ENCODE measurements around the gene DNMBP.

The DNMBP gene

GRCh38 chr10:99852481-99853213 lies 157.1 kb downstream of the DNMBP start:
- no peak for DNase-seq
- 67% methylated on average over 3 of the region's 3 CpGs for WGBS (ENCODE audit: insufficient coverage)
- Histone ChIP-seq H3K9me3 (ENCODE audit: control extremely low read depth in 1 of 5, control insufficient read depth in 4 of 5, insufficient read depth in 2 of 5, low read depth in 1 of 5, low read length in 4 of 5) (no peaks in the 10 kb centered on the region), H3K27ac (ENCODE audit: insufficient read depth in 1 of 2, low read depth in 1 of 2, low read length in 2 of 2, poor library complexity in 1 of 2, severe bottlenecking in 2 of 2) (no peak overlapping the region), H3K36me3 (ENCODE audit: control insufficient read depth in 4 of 4, insufficient read depth in 4 of 4, low read length in 3 of 4) (no peaks in the 10 kb centered on the region), H3K27me3 (replicated peaks in 2 of 5; ENCODE audit: control insufficient read depth in 4 of 5, insufficient read depth in 5 of 5, low read length in 4 of 5) (peaks cover 0 to under 1% (median 0%) of the 10 kb centered on the region in 5 experiments), H3K4me3 (ENCODE audit: control insufficient read depth in 1 of 7, extremely low read depth in 1 of 7, insufficient read depth in 4 of 7, low read depth in 2 of 7, low read length in 6 of 7) (no peak overlapping the region), H3K4me1 (ENCODE audit: control extremely low read depth in 1 of 4, control insufficient read depth in 4 of 4, insufficient read depth in 4 of 4, low read length in 3 of 4) (no peaks in the 10 kb centered on the region)
- ChIA-PET CTCF (interaction anchor here (1.2 to 2.1 kb wide), 3 partner anchors 8 to 193 kb away, joined by 3 to 11 read pairs (median 7); no protein-coding TSS in a partner anchor), POLR2A (no interaction called here)

- H3K27ac ChIP-seq (ENCODE audit: insufficient read depth in 1 of 2, low read depth in 1 of 2, low read length in 2 of 2, poor library complexity in 1 of 2, severe bottlenecking in 2 of 2), result no peak overlapping the region
- DNase-seq, result no peak
- H3K4me3 ChIP-seq (ENCODE audit: control insufficient read depth in 1 of 7, extremely low read depth in 1 of 7, insufficient read depth in 4 of 7, low read depth in 2 of 7, low read length in 6 of 7), result no peak overlapping the region
- H3K4me1 ChIP-seq (ENCODE audit: control extremely low read depth in 1 of 4, control insufficient read depth in 4 of 4, insufficient read depth in 4 of 4, low read length in 3 of 4), result peaks cover 0 to under 1% (median 0%) of the 10 kb centered on the region in 4 experiments
- ChIA-PET CTCF (interaction anchor here (2.8 kb wide), 1 partner anchor 194 kb away, joined by 16 read pairs; no protein-coding TSS in a partner anchor), POLR2A (no interaction called here)
- 98% methylated on average over 3 of the region's 3 CpGs for WGBS (ENCODE audit: insufficient coverage)
- H3K9me3 ChIP-seq (ENCODE audit: control extremely low read depth in 1 of 5, control insufficient read depth in 4 of 5, insufficient read depth in 2 of 5, low read depth in 1 of 5, low read length in 4 of 5), result no peaks in the 10 kb centered on the region
- H3K36me3 ChIP-seq (ENCODE audit: control insufficient read depth in 4 of 4, insufficient read depth in 4 of 4, low read length in 3 of 4), result no peaks in the 10 kb centered on the region
- no peaks in the 10 kb centered on the region for H3K27me3 ChIP-seq (replicated peaks in 2 of 5; ENCODE audit: control insufficient read depth in 4 of 5, insufficient read depth in 5 of 5, low read length in 4 of 5)
These were observed 157.9 kb downstream of the DNMBP start for GRCh38 chr10:99851825-99852224.

GRCh38 chr10:99850767-99851340 lies 158.9 kb downstream of the DNMBP start:
- H3K9me3 ChIP-seq (ENCODE audit: control extremely low read depth in 1 of 5, control insufficient read depth in 4 of 5, insufficient read depth in 2 of 5, low read depth in 1 of 5, low read length in 4 of 5), result no peaks in the 10 kb centered on the region
- H3K4me3 ChIP-seq (ENCODE audit: control insufficient read depth in 1 of 7, extremely low read depth in 1 of 7, insufficient read depth in 4 of 7, low read depth in 2 of 7, low read length in 6 of 7), result no peak overlapping the region
- H3K4me1 ChIP-seq (ENCODE audit: control extremely low read depth in 1 of 4, control insufficient read depth in 4 of 4, insufficient read depth in 4 of 4, low read length in 3 of 4), result peaks cover 1 to 10% (median 6%) of the 10 kb centered on the region in 4 experiments
- ChIA-PET CTCF (interaction anchor here (2.6 to 2.8 kb wide), 2 partner anchors 8 to 195 kb away, joined by 10 to 16 read pairs; no protein-coding TSS in a partner anchor), POLR2A (no interaction called here)
- H3K27ac ChIP-seq (ENCODE audit: insufficient read depth in 1 of 2, low read depth in 1 of 2, low read length in 2 of 2, poor library complexity in 1 of 2, severe bottlenecking in 2 of 2), result no peak overlapping the region
- no peak for DNase-seq
- WGBS (ENCODE audit: insufficient coverage), result 93% methylated on average over 5 of the region's 5 CpGs
- H3K36me3 ChIP-seq (ENCODE audit: control insufficient read depth in 4 of 4, insufficient read depth in 4 of 4, low read length in 3 of 4), result no peaks in the 10 kb centered on the region
- H3K27me3 ChIP-seq (replicated peaks in 2 of 5; ENCODE audit: control insufficient read depth in 4 of 5, insufficient read depth in 5 of 5, low read length in 4 of 5), result peaks cover 0 to 3% (median 0%) of the 10 kb centered on the region in 5 experiments

GRCh38 chr10:99850021-99850766 lies 159.6 kb downstream of the DNMBP start:
- Histone ChIP-seq H3K4me1 (ENCODE audit: control extremely low read depth in 1 of 4, control insufficient read depth in 4 of 4, insufficient read depth in 4 of 4, low read length in 3 of 4) (peaks cover 1 to 15% (median 8%) of the 10 kb centered on the region in 4 experiments), H3K27me3 (replicated peaks in 2 of 5; ENCODE audit: control insufficient read depth in 4 of 5, insufficient read depth in 5 of 5, low read length in 4 of 5) (peaks cover 0 to 3% (median 0%) of the 10 kb centered on the region in 5 experiments), H3K9me3 (ENCODE audit: control extremely low read depth in 1 of 5, control insufficient read depth in 4 of 5, insufficient read depth in 2 of 5, low read depth in 1 of 5, low read length in 4 of 5) (no peaks in the 10 kb centered on the region), H3K27ac (ENCODE audit: insufficient read depth in 1 of 2, low read depth in 1 of 2, low read length in 2 of 2, poor library complexity in 1 of 2, severe bottlenecking in 2 of 2) (no peak overlapping the region), H3K36me3 (ENCODE audit: control insufficient read depth in 4 of 4, insufficient read depth in 4 of 4, low read length in 3 of 4) (no peaks in the 10 kb centered on the region), H3K4me3 (ENCODE audit: control insufficient read depth in 1 of 7, extremely low read depth in 1 of 7, insufficient read depth in 4 of 7, low read depth in 2 of 7, low read length in 6 of 7) (no peak overlapping the region)
- ChIA-PET CTCF (interaction anchor here (1.0 to 2.8 kb wide), 5 partner anchors 9 to 196 kb away, joined by 3 to 16 read pairs (median 5); no protein-coding TSS in a partner anchor), POLR2A (no interaction called here)
- DNase-seq, result peak; percentile 12 to 46 (median 45)
- WGBS (ENCODE audit: insufficient coverage), result 97% methylated on average over 10 of the region's 11 CpGs

- no peak overlapping the region for H3K4me3 ChIP-seq (ENCODE audit: control insufficient read depth in 1 of 7, extremely low read depth in 1 of 7, insufficient read depth in 4 of 7, low read depth in 2 of 7, low read length in 6 of 7)
- peaks cover 0 to 3% (median 0%) of the 10 kb centered on the region in 5 experiments for H3K27me3 ChIP-seq (replicated peaks in 2 of 5; ENCODE audit: control insufficient read depth in 4 of 5, insufficient read depth in 5 of 5, low read length in 4 of 5)
- no peak for DNase-seq
- 100% methylated on average over 2 of the region's 2 CpGs for WGBS (ENCODE audit: insufficient coverage)
- POLR2A ChIA-PET, result no interaction called here
- CTCF ChIA-PET, result interaction anchor here (1.0 to 2.8 kb wide), 6 partner anchors 10 to 196 kb away, joined by 3 to 16 read pairs (median 4); no protein-coding TSS in a partner anchor
- no peaks in the 10 kb centered on the region for H3K36me3 ChIP-seq (ENCODE audit: control insufficient read depth in 4 of 4, insufficient read depth in 4 of 4, low read length in 3 of 4)
- H3K9me3 ChIP-seq (ENCODE audit: control extremely low read depth in 1 of 5, control insufficient read depth in 4 of 5, insufficient read depth in 2 of 5, low read depth in 1 of 5, low read length in 4 of 5), result no peaks in the 10 kb centered on the region
- no peak overlapping the region for H3K27ac ChIP-seq (ENCODE audit: insufficient read depth in 1 of 2, low read depth in 1 of 2, low read length in 2 of 2, poor library complexity in 1 of 2, severe bottlenecking in 2 of 2)
- peaks cover 1 to 15% (median 10%) of the 10 kb centered on the region in 4 experiments for H3K4me1 ChIP-seq (ENCODE audit: control extremely low read depth in 1 of 4, control insufficient read depth in 4 of 4, insufficient read depth in 4 of 4, low read length in 3 of 4)
These were observed 160.2 kb downstream of the DNMBP start for GRCh38 chr10:99849536-99849935.

GRCh38 chr10:99849057-99849456 lies 160.7 kb downstream of the DNMBP start:
- Histone ChIP-seq H3K9me3 (ENCODE audit: control extremely low read depth in 1 of 5, control insufficient read depth in 4 of 5, insufficient read depth in 2 of 5, low read depth in 1 of 5, low read length in 4 of 5) (no peaks in the 10 kb centered on the region), H3K4me1 (ENCODE audit: control extremely low read depth in 1 of 4, control insufficient read depth in 4 of 4, insufficient read depth in 4 of 4, low read length in 3 of 4) (peaks cover 1 to 17% (median 11%) of the 10 kb centered on the region in 4 experiments), H3K27ac (ENCODE audit: insufficient read depth in 1 of 2, low read depth in 1 of 2, low read length in 2 of 2, poor library complexity in 1 of 2, severe bottlenecking in 2 of 2) (no peak overlapping the region), H3K4me3 (ENCODE audit: control insufficient read depth in 1 of 7, extremely low read depth in 1 of 7, insufficient read depth in 4 of 7, low read depth in 2 of 7, low read length in 6 of 7) (no peak overlapping the region), H3K36me3 (ENCODE audit: control insufficient read depth in 4 of 4, insufficient read depth in 4 of 4, low read length in 3 of 4) (no peaks in the 10 kb centered on the region), H3K27me3 (replicated peaks in 2 of 5; ENCODE audit: control insufficient read depth in 4 of 5, insufficient read depth in 5 of 5, low read length in 4 of 5) (peaks cover 0 to 3% (median 0%) of the 10 kb centered on the region in 5 experiments)
- no peak for DNase-seq
- ChIA-PET POLR2A (no interaction called here), CTCF (interaction anchor here (1.0 to 2.8 kb wide), 5 partner anchors 10 to 197 kb away, joined by 3 to 16 read pairs (median 5); no protein-coding TSS in a partner anchor)
- 97% methylated on average over 7 of the region's 7 CpGs for whole genome bisulfite sequencing (ENCODE audit: insufficient coverage)

Data from common myeloid progenitor, CD34-positive (primary cell).